SK-N-DZ (cell line): ENCODE results near the gene TRIM24. TPM values are rescaled to one million over a fixed set of nuclear protein-coding genes. Genes with fewer than 3 reads are reported as not detected.
A peak's percentile ranks its signal among the peaks of the same experiment; 100 is the strongest.
"Not testable (repeated sequence)": the region's sequence is repeated elsewhere in the genome, so short reads cannot be mapped to it uniquely, and the experiment has no call there.

Source experiments
- DNase-seq: peaks from one replicate; pipeline ENCODE4 v3.0.0-alpha.2; 2015; ENCODE audit warnings: low spot score
- polyA plus RNA-seq, 2 experiments: library from polyadenylated mRNA; depleted of rRNA; stranded (reverse); fragments of >200 nt; gene quantifications; 2 replicates each; pipeline ENCODE4 v1.2.3, GENCODE V29; 2014

Gene TRIM24
- polyA plus RNA-seq (2014; cell fraction: cytosol; rRNA removed): 45.1 and 47.2 TPM in 2 replicates
- 29.6 and 33.6 TPM in 2 replicates for polyA plus RNA-seq (2014; cell fraction: nucleus; rRNA removed)

- DNase-seq: no peak
Observed at GRCh38 chr7:138460176-138460648, at the start of gene TRIM24. TSS of gene TRIM24 (plus strand) at chr7:138460259. CDS start at chr7:138460549, 290 bp downstream.

DNA sequence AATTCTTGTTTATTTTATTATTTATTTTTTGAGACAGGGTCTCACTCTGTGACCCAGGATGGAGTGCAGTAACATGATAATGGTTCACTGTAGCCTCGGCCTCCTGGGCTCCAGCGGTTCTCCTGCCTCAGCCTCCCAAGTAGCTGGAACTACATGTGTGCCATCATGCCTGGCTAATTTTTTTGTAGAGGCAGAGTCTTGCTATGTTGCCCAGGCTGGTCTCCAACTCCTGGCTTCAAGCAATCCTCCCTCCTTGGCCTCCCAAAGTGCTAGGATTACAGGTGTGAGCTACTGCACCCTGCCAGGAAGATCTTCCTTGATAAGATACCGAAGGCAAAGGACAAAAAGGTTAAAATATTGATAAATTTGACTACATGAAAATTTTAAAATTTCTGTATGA, 48.0 kb upstream of the TRIM24 start:
- DNase-seq: not testable (repeated sequence)

DNA sequence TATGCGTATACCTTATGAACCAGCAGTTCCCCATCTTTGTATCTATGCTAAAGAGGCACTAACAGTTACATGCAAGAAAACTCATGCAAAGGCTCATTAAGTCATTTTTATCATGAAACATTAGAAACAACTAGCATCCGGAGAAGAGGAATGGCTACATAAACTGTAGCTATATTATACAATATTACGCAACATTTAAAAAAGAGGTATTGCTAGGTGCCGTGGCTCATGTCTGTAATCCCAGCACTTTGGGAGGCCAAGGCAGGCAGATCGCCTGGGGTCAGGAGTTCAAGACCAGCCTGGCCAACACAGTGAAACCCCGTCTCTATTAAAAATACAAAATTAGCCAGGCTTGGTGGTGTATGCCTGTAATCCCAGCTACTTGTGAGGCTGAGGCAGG, 47.1 kb upstream of the TRIM24 start:
- DNase-seq: not testable (repeated sequence)

DNA sequence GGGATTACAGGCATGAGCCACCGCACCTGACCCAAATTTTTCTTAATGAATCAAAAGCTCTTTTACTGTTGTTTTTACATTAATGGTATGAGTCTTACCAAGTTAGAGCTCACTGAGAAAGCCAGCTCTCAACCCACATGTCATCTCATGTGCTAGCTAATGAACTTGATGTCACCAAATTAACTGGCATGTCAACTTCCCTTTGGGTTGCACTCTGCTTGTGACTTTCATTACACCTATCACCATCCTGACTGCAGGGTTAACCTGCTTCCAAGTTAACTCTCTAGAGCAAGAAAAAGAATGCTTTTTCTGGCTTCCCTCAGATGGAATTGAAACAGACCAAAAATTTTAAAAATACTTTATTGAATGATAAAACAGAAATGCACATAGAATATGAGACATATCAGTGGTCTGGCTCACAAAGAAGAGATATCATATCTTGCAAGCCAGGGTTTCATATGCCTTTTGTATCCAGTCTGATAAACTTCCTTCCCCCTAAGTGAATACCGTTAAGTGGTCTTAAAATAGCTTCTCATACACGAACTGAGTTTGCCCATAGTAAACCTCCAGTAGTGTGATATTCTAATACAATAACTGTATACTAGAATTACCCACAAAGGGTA, 42.9 kb upstream of the TRIM24 start:
- DNase-seq: no peak

DNA sequence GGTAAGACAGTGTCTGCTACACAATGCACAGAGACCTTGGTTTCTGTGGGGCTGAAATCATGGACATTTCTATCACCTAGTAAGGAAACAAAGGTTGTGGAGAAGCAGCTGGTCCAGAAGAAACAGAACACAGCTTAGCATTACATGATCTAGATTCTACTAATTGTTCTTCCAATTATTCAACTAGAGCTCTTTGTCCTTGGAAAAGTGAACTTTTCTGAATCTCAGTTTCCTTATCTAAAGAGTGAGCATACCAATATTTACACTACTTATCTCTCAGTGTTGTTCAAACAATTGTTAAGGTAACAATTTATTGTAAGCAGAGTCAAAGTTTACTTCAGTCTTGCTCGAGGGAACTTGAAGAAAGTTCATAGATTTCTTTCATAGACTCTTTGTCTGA, 42.3 kb upstream of the TRIM24 start:
- DNase-seq: no peak

- DNase-seq: not testable (repeated sequence)
Observed at GRCh38 chr7:138418403-138418802, 41.7 kb upstream of the TRIM24 start.

GRCh38 chr7:138425026-138425425, 35.0 kb upstream of the TRIM24 start:
- DNase-seq: no peak

DNA sequence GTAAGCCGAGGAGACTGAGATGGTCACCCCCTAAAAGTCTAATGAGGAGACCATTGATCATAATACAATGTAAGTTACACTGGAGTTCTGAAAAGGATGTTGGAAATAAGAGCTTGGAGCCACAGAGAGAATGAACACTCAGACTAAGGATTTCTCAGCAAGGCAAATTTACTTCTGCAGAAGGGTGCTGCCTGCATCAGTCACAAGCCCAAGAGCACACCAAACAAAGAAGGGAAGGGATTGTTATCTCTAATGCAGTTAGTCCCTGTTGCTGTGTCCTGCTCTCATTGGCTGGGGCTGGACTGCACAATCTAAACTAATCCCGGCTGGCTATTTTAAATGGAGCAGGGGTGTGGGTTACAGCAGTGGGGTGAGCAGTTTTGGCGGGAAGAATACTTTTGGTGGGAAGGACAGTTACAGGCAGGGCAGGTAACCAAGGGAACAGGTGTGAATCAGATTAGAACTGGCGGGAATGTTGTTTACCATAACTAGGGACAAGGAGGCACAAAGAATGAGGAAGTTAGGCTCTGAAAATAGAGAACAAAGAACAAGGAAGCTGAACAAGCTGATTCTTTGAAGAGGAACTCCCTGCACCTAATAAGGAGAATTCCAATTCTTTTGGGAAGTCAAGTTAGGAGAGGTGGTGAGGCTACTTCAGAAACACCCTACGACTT, 30.3 kb upstream of the TRIM24 start:
- DNase-seq: no peak

- no peak for DNase-seq
Observed at GRCh38 chr7:138431517-138431916, 28.5 kb upstream of the TRIM24 start.

DNA sequence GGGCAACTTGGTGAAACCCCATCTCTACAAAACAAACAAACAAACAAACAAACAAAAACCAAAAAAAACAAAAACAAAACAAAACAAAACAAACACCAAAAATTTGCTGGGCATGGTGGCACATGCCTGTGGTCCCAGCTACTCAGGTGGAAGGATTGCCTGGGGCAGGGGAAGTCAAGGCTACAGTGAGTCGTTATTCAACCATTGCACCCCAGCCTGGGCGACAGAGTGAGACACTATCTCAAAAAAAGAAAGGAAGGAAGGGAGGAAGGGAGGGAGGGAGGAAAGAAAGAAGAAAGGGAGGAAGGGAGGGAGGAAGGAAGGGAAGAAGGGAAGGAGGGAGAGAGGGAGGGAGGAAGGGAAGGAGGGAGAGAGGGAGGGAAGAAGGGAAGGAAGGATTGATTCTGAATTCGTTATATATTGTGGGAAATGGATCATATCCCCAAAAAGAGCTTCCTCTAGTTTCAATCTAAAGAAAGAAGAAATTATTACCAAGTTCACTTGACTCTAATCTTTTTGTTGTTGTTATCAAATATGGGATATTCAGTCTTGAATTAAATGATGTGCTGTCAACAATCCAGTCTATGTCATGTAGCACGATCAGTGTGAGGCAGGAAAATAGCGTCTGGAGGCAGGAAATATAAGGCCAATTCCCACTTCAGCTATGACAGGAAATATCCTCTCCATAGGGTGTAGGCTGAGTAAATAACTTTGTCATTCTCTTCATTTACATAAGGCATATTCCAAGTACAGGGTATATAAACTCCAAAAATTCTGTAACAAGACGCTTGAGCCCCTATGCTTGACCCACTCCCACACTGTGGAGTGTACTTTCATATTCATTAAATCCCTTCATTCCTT, 26.2 kb upstream of the TRIM24 start:
- no peak for DNase-seq

- DNase-seq: no peak
Observed at GRCh38 chr7:138434597-138435019, 25.5 kb upstream of the TRIM24 start.

- DNase-seq: no peak
Observed at GRCh38 chr7:138435231-138435919, 24.7 kb upstream of the TRIM24 start.

- DNase-seq: no peak
Observed at GRCh38 chr7:138436388-138436787, 23.7 kb upstream of the TRIM24 start.

GRCh38 chr7:138440460-138440859, 19.6 kb upstream of the TRIM24 start:
- no peak for DNase-seq

DNA sequence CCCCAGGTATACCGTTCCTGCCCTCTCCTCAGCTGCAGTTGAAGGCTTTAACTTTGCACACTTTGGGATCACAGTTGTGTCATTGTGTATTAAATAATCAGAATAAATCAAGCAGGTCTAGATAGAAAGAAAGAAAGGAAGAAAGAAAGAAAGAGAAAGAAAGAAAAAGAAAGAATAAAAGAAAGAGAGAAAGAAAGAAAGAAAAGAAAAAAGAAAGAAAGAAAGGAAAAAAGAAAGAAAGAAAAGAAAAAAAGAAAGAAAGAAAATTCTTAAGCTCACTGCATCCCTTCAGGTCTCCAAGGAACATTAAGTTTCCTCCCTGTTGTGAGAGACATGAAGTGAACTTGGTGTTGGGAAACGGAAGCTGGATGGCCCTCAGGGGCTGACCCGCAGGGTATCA, 17.2 kb upstream of the TRIM24 start:
- DNase-seq: no peak

DNA sequence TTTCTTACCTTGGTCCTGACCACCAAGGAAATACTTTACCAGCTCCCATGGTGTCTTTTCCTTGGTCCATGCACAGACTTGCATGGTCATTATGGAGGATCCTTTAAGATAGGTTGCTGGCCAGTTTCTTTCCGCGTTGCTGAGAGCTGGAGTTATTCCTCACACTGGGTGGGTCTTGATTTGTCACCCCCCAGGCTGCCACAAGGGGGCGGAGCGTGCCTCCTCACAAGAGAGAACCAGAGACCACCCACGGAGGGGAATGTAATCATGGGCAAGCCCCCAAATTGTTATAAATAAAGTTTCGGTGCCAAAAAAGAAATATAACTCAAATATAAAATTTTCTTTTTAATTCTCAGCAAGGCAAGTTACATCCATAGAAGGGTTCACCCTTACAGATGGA, 10.5 kb upstream of the TRIM24 start:
- no peak for DNase-seq

DNA sequence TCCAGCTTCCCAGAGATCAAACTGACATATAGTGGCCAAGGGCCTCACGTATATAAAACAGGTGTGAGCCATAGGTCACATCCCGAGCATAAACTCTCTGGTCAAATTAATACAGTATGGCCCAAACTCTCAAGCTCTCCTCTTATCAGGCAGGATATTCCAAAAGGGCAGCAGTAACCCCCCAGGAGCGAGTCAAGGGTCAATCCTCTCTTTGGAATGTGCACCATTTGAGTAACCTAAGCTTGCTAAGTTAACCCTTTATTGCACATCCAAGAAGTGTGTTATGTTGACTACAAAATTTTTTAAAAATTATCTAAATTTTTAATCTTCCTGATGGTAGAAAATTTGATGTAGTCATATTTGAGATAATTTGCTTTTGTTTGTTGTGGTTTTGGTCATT, 4.5 kb upstream of the TRIM24 start:
- DNase-seq: no peak

- no peak for DNase-seq
Observed at GRCh38 chr7:138456220-138456619, 3.8 kb upstream of the TRIM24 start.

GRCh38 chr7:138458576-138459412, 1.3 kb upstream of the TRIM24 start:
- no peak for DNase-seq

DNA sequence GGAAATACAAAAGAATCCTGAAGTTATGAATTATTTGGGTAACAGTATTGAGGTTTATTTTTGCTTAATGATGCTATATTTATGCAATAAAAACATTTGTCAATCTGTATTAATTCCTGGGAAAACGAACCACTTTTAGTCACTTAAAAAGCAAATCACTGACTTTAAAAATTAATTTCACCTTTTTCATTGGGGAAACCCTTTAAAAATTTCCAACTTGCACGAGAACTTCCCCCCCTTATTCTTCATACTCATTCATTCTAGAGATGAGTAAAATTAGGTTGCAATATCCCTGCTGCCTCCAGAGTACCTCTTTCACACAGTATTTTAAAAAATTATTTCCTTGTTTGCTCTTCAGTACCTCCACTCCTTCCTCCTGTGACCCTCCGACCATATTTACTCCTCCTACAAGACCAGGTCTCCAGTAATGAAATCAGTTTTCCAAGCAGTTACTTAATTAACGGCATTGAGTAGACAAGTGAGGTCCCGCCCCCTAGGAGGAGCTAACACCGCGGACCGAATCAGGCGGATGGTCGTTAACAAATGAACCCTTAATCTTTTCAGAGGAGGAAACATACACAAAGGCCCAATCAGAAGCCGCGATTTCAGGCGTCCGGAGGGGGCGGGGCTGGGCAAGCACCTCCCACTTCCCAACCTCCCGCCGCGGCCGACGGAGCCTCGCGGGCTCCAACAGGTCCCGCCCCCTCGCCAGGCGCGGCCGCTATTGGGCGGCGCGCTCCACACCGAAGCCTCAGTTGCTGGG, 465 bp upstream of the TRIM24 start:
- DNase-seq: peak; percentile 100
